A673 (cell line): Measurements from ENCODE around the gene TNFAIP8L1. TPM values are rescaled to one million over a fixed set of nuclear protein-coding genes. Genes with fewer than 3 reads are reported as not detected.

Experiments used
- BruUV-seq: library from RNA; stranded (reverse); fragments of 400-500 nt; replicated peaks from 2 replicates; lab custom pipeline; 2021; lab: Mats Ljungman, UMichigan
- CTCF ChIA-PET: fragments of 300-600 bp; sonication (Branson Sonifier 250); formaldehyde crosslinking; loops from one replicate; lab custom pipeline; 2022; ENCODE audit warnings: antibody characterized with exemption; lab: Charles Lee
- POLR2A ChIA-PET: fragments of 300-600 bp; sonication (Branson Sonifier 250); formaldehyde crosslinking; loops from one replicate; lab custom pipeline; 2022; ENCODE audit warnings: antibody characterized with exemption; ENCODE audit not compliant: low non-redundant PET; lab: Charles Lee
- DNase-seq: peaks from one replicate; pipeline ENCODE4 v3.0.0-alpha.2; 2015; ENCODE audit warnings: low spot score
- H3K27ac ChIP-seq: fragments of 200-600 bp; sonication (generic); 2 replicates; pipeline ENCODE4 v1.5.1; 2016; ENCODE audit warnings: mixed run types, low read depth, mild to moderate bottlenecking, mixed read lengths, antibody characterized with exemption, low read length; ENCODE audit not compliant: poor library complexity, severe bottlenecking
- H3K27me3 ChIP-seq: fragments of 200-600 bp; sonication (generic); replicated peaks from 2 replicates; pipeline ENCODE4 v1.6.1; 2017; ENCODE audit warnings: mixed run types, low read depth, mild to moderate bottlenecking, mixed read lengths, antibody characterized with exemption, low read length; ENCODE audit not compliant: insufficient read depth, poor library complexity
- H3K36me3 ChIP-seq: fragments of 200-600 bp; sonication (generic); 2 replicates; pipeline ENCODE4 v1.6.1; 2016; ENCODE audit warnings: mixed run types, mild to moderate bottlenecking, mixed read lengths, antibody characterized with exemption, low read length; ENCODE audit not compliant: insufficient read depth, poor library complexity, severe bottlenecking
- H3K4me1 ChIP-seq: fragments of 200-600 bp; sonication (generic); 2 replicates; pipeline ENCODE4 v1.6.1; 2017; ENCODE audit warnings: mixed run types, mild to moderate bottlenecking, mixed read lengths, antibody characterized with exemption, low read length; ENCODE audit not compliant: insufficient read depth, poor library complexity, severe bottlenecking
- H3K4me3 ChIP-seq: fragments of 200-600 bp; sonication (generic); 2 replicates; pipeline ENCODE4 v1.5.1; 2016; ENCODE audit warnings: low read depth, mixed run types, mild to moderate bottlenecking, mixed read lengths, low read length; ENCODE audit not compliant: poor library complexity, severe bottlenecking
- H3K9me3 ChIP-seq: fragments of 200-600 bp; sonication (generic); 2 replicates; pipeline ENCODE4 v1.6.1; 2016; ENCODE audit warnings: mixed run types, low read depth, mild to moderate bottlenecking, mixed read lengths, antibody characterized with exemption, low read length; ENCODE audit not compliant: poor library complexity, severe bottlenecking
- EZH2 ChIP-seq: fragments of 200-600 bp; sonication (generic); IDR thresholded peaks from 2 replicates; pipeline ENCODE4 v1.6.1; 2017; ENCODE audit warnings: borderline replicate concordance, low read depth, mild to moderate bottlenecking, mixed read lengths, antibody characterized with exemption, low read length; ENCODE audit not compliant: poor library complexity, severe bottlenecking
- intact Hi-C: fragments of 100-400 bp; cut with micrococcal nuclease; formaldehyde crosslinking; loops from one replicate; pipeline ENCODE4 v1.10.0; 2022; ENCODE audit not compliant: unreplicated experiment
- total RNA-seq: library from RNA; stranded (reverse); gene quantifications from 2 replicates; pipeline ENCODE4 v1.2.3, GENCODE V29; 2021
- TF ChIP-seq, protein P1 (sequence below): fragments of 300-800, 200-600 bp; sonication (generic); conservative IDR thresholded peaks from 2 replicates; pipeline ENCODE4 v1.5.1; 2017; ENCODE audit warnings: low read depth, mild to moderate bottlenecking, antibody characterized with exemption, low read length, moderate library complexity, mixed read lengths

The TNFAIP8L1 gene
- total RNA-seq, 1 experiment from 2014 or later, result 24.7 TPM

DNA sequence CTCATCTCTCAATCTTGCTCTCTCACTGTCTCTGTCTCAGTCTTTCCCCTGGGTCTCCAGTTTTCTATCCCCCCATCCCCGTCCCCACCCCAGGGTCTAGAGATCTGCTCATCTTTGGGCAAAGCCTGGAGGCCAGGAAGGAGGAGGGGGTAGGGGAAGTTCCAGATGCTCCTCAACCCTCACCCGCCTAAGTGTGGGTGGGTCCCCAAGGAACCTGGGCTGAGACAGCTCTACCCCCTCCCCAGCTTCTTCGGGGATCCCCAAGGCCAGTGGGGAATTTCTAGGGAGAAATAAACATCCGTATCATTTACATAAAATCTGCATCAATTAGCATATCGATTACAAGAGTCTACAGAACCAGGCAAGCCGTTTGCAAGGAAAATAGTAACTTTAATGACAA, 48.0 kb upstream of the TNFAIP8L1 start:
- intact Hi-C loops, result no loop called here
- H3K27ac ChIP-seq, result no peak overlapping the region
- BruUV-seq, result no TSS peak
- no peaks in the 10 kb centered on the region for H3K36me3 ChIP-seq
- peaks cover 18% of the 10 kb centered on the region for H3K4me1 ChIP-seq
- H3K4me3 ChIP-seq, result no peak overlapping the region
- no peaks in the 10 kb centered on the region for H3K27me3 ChIP-seq
- TF ChIP-seq, protein P1, sequence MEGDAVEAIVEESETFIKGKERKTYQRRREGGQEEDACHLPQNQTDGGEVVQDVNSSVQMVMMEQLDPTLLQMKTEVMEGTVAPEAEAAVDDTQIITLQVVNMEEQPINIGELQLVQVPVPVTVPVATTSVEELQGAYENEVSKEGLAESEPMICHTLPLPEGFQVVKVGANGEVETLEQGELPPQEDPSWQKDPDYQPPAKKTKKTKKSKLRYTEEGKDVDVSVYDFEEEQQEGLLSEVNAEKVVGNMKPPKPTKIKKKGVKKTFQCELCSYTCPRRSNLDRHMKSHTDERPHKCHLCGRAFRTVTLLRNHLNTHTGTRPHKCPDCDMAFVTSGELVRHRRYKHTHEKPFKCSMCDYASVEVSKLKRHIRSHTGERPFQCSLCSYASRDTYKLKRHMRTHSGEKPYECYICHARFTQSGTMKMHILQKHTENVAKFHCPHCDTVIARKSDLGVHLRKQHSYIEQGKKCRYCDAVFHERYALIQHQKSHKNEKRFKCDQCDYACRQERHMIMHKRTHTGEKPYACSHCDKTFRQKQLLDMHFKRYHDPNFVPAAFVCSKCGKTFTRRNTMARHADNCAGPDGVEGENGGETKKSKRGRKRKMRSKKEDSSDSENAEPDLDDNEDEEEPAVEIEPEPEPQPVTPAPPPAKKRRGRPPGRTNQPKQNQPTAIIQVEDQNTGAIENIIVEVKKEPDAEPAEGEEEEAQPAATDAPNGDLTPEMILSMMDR, result no peak
- TF ChIP-seq EZH2, result no peak
- POLR2A ChIA-PET, result no interaction called here
- CTCF ChIA-PET, result no interaction called here
- no peak for DNase-seq
- H3K9me3 ChIP-seq, result no peaks in the 10 kb centered on the region

DNA sequence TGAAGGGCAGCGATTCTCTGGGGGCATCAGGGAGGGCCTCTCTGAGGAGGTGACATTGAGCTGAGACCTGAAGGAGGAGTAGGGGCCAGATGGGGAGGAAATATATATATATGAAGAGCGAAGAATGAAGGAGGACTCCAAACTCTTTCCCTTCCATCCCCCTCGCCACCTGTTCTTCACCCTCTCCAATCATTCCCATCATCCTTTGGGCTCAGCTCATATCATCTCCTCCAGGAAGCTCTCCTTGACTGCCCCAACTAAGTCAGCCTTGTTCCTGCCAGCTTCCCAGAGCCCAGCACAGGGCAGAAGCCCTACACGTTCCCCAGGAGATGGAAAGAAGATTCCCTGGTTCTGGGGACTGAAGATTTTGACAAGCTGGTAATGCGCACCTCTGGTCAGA, 46.9 kb upstream of the TNFAIP8L1 start:
- intact Hi-C loops, result no loop called here
- H3K4me1 ChIP-seq, result peaks cover 13% of the 10 kb centered on the region
- no TSS peak for BruUV-seq
- ChIA-PET CTCF (interaction anchor here (0.6 kb wide), 1 partner anchor 28 kb away, joined by 4 read pairs; no protein-coding TSS in a partner anchor), POLR2A (no interaction called here)
- no peaks in the 10 kb centered on the region for H3K27me3 ChIP-seq
- DNase-seq, result no peak
- H3K4me3 ChIP-seq, result no peak overlapping the region
- H3K36me3 ChIP-seq, result no peaks in the 10 kb centered on the region
- H3K9me3 ChIP-seq, result no peaks in the 10 kb centered on the region
- H3K27ac ChIP-seq, result no peak overlapping the region
- TF ChIP-seq, protein P1, result no peak
- no peak for TF ChIP-seq EZH2

DNA sequence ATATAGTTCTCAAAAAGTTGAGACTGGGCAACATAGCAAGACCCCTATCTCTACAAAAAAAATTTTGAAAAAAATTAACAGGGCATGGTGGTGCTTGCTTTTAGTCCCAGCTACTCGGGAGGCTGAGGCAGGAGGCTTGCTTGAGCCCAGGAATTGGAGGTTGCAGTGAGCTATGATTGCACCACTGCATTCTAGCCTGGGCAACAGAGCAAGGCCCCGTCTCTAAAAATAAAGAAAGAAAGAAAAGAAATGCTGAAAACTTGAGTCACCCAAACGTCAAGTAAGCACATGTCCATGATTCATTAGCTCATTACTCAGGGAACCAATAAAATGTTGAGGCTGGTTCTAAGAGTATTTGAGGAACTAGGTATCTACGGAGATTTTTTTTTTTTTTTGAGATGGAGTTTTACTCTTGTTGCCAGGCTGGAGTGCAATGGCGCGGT, 45.9 kb upstream of the TNFAIP8L1 start:
- ChIA-PET CTCF (no interaction called here), POLR2A (no interaction called here)
- no peaks in the 10 kb centered on the region for H3K9me3 ChIP-seq
- no peak for DNase-seq
- no TSS peak for BruUV-seq
- no peak overlapping the region for H3K4me3 ChIP-seq
- no peak for TF ChIP-seq EZH2
- TF ChIP-seq, protein P1, result no peak
- H3K4me1 ChIP-seq, result peaks cover 9% of the 10 kb centered on the region
- H3K36me3 ChIP-seq, result no peaks in the 10 kb centered on the region
- no peaks in the 10 kb centered on the region for H3K27me3 ChIP-seq
- no peak overlapping the region for H3K27ac ChIP-seq
- intact Hi-C loops, result no loop called here
